GM21367 (cell line): Measurements from ENCODE around the gene ZNF576.
"Not testable (repeated sequence)": the region's sequence is repeated elsewhere in the genome, so short reads cannot be mapped to it uniquely, and the experiment has no call there.

Experiments used
- ATAC-seq: cut with Tn5 transposase; IDR thresholded peaks from one replicate; pipeline ENCODE4 v1.9.1; 2021; ENCODE audit not compliant: unreplicated experiment

ZNF576 gene

GRCh38 chr19:43623889-43624670, 27.7 kb downstream of the ZNF576 start:
- no peak for ATAC-seq

- ATAC-seq, result no peak
Observed at GRCh38 chr19:43624933-43625332, 28.5 kb downstream of the ZNF576 start.

GRCh38 chr19:43625918-43626579, 29.7 kb downstream of the ZNF576 start:
- ATAC-seq, result no peak

GRCh38 chr19:43626838-43627237, 30.4 kb downstream of the ZNF576 start:
- no peak for ATAC-seq

- ATAC-seq, result no peak
Observed at GRCh38 chr19:43628646-43629326, 32.4 kb downstream of the ZNF576 start.

GRCh38 chr19:43631491-43631890, 35.1 kb downstream of the ZNF576 start:
- no peak for ATAC-seq

- ATAC-seq, result no peak
Observed at GRCh38 chr19:43633520-43633919, 37.1 kb downstream of the ZNF576 start.

- no peak for ATAC-seq
Observed at GRCh38 chr19:43634068-43634467, 37.7 kb downstream of the ZNF576 start.

- no peak for ATAC-seq
Observed at GRCh38 chr19:43634506-43634871, 38.1 kb downstream of the ZNF576 start.

GRCh38 chr19:43634872-43635560, 38.6 kb downstream of the ZNF576 start:
- ATAC-seq, result no peak

- not testable (repeated sequence) for ATAC-seq
Observed at GRCh38 chr19:43635561-43635940, 39.2 kb downstream of the ZNF576 start.

GRCh38 chr19:43636121-43636683, 39.8 kb downstream of the ZNF576 start:
- ATAC-seq, result no peak

- ATAC-seq, result no peak
Observed at GRCh38 chr19:43638214-43638994, 42.0 kb downstream of the ZNF576 start.

GRCh38 chr19:43638995-43639518, 42.7 kb downstream of the ZNF576 start:
- no peak for ATAC-seq

- ATAC-seq, result no peak
Observed at GRCh38 chr19:43639519-43640423, 43.4 kb downstream of the ZNF576 start, which contains the start of gene CADM4. Gene CADM4 (minus strand): TSS chr19:43639850. CDS start chr19:43639790, 60 bp downstream.

- no peak for ATAC-seq
Observed at GRCh38 chr19:43640424-43640757, 44.0 kb downstream of the ZNF576 start.

- ATAC-seq, result no peak
Observed at GRCh38 chr19:43641333-43641732, 44.9 kb downstream of the ZNF576 start.

- no peak for ATAC-seq
Observed at GRCh38 chr19:43642531-43642930, 46.1 kb downstream of the ZNF576 start.

GRCh38 chr19:43643326-43643725, 46.9 kb downstream of the ZNF576 start:
- no peak for ATAC-seq
